ENCODE results near the gene MCF2L2. TPM values are rescaled to one million over a fixed set of nuclear protein-coding genes. Genes with fewer than 3 reads are reported as not detected.
"Not testable (repeated sequence)": the region's sequence is repeated elsewhere in the genome, so short reads cannot be mapped to it uniquely, and the experiment has no call there.

MCF2L2 gene
- total RNA-seq, 1 experiment from 2014 or later, result 0.03 TPM

DNA sequence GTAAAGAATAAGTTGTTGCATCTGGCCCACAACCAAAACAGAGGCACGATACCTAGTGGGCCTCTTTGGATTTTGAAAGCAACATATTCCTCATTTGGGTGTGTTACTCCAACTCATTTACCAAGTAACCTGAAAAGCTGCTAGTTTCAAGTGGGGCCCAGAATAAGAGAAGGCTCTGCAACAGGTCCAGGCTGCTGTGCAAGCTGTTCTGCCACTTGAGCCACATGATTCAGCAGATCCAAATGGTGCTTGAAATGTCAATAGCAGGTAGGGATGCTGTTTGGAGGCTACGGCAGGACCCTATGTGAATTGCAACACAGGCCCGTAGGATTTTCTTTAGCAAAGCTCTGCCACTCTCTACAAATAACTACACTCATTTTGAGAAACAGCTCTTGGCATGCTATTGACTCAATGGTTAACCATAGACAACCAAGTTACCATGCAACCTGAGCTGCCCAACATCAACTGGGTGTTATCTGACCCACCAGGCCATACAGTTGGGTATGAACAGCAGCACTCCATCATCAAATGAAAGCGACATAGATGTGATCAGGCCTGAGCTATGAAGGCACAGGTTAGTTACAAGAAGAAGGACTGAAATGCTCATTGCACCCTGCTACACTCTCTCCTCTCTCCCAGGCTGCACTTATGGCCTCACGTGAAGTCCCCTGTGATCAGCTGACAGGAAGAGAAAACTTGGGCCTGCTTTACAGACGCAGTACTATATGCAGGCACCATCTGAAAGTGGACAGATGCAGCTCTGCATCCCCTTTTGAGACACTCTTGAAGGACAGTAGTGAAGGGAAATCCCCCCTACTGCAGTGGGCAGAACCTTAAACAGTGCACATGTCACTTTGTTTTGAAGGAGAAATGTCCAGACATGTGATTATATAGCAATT is 9.5 kb upstream of the MCF2L2 start:
- H3K36me3 ChIP-seq, result no peaks in the 10 kb centered on the region
- no peaks in the 10 kb centered on the region; the same call in 1 of the 2 replicates for H3K9me3 ChIP-seq (replicated peaks)
- no peak for DNase-seq (ENCODE audit: low read depth in 1 of 2, low spot score in 2 of 2)
- 0 out of 2 replicates have a peak, but pooled peaks cover 8% of the 10 kb centered on the region for H3K27me3 ChIP-seq (replicated peaks)
- H3K27ac ChIP-seq, result no peak overlapping the region
- no peaks in the 10 kb centered on the region for H3K4me1 ChIP-seq (replicated peaks)
- H3K4me3 ChIP-seq, result no peak overlapping the region

DNA sequence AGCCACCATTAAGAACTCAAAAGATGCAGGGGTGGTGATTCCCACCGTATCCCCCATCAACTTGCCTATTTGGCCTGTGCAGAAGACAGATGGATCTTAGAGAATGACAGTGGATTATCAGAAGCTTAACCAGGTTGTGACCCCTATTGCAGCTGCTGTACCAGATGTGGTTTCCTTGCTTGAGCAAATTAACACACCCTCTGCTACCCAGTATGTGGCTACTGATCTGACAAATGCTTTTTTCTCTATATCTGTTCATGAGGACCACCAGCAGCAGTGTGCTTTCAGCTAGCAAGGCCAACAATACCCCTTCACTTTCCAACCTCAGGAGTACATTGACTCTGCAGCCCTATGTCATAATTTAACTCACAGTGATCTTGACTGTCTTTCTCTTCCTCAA is 8.6 kb upstream of the MCF2L2 start:
- Histone ChIP-seq H3K27ac (no peak overlapping the region), H3K9me3 (replicated peaks) (no peaks in the 10 kb centered on the region; the same call in 1 of the 2 replicates), H3K27me3 (replicated peaks) (0 out of 2 replicates have a peak, but pooled peaks cover 8% of the 10 kb centered on the region), H3K4me1 (replicated peaks) (no peaks in the 10 kb centered on the region), H3K4me3 (no peak overlapping the region), H3K36me3 (no peaks in the 10 kb centered on the region)
- no peak for DNase-seq (ENCODE audit: low read depth in 1 of 2, low spot score in 2 of 2)

DNA sequence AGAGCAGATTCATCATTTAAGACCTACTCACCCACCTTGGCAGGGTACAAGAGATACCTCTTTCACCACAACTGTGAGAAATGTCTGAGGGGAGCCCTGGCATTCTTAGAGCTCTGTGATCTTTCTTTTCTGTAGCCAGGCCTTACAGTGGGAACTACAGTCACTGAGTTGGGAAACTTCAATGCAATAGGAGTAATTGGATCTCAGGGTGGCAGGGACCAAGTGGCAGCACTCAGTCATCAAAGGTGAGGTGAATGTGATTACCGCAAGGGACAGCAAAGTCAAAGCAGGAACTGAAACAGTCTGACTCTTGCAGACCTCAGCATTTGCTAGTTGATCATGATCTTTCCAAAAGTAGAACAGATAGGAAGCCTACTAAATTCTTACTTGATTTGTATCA is 7.2 kb upstream of the MCF2L2 start:
- 0 out of 2 replicates have a peak, but pooled peaks cover 11% of the 10 kb centered on the region for H3K27me3 ChIP-seq (replicated peaks)
- no peaks in the 10 kb centered on the region for H3K4me1 ChIP-seq (replicated peaks)
- H3K9me3 ChIP-seq (replicated peaks), result no peaks in the 10 kb centered on the region; the same call in 1 of the 2 replicates
- DNase-seq (ENCODE audit: low read depth in 1 of 2, low spot score in 2 of 2), result no peak
- H3K4me3 ChIP-seq, result no peak overlapping the region
- no peak overlapping the region for H3K27ac ChIP-seq
- H3K36me3 ChIP-seq, result no peaks in the 10 kb centered on the region

DNA sequence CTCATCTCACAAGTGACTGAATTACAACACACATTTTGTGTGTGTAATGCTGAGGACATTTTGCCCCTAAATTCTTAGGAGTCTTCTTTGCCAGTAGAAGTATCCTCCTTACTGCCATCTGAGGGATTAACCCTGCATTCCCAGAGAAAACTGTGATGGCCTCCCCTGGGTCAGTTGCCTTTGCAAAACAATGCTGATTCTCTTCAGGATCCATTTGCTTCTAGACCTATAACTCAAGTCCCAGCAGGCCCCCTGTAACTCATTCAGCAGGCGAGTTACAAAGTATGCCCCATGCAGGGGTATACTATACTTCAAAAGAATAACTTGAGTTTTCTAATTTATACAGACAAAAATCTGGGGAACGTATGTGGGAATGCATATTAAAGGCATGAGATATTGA is 6.6 kb upstream of the MCF2L2 start:
- Histone ChIP-seq H3K4me3 (no peak overlapping the region), H3K9me3 (replicated peaks) (no peaks in the 10 kb centered on the region; the same call in 1 of the 2 replicates), H3K36me3 (no peaks in the 10 kb centered on the region), H3K27ac (no peak overlapping the region), H3K27me3 (replicated peaks) (0 out of 2 replicates have a peak, but pooled peaks cover 11% of the 10 kb centered on the region), H3K4me1 (replicated peaks) (no peaks in the 10 kb centered on the region)
- DNase-seq (ENCODE audit: low read depth in 1 of 2, low spot score in 2 of 2), result no peak

DNA sequence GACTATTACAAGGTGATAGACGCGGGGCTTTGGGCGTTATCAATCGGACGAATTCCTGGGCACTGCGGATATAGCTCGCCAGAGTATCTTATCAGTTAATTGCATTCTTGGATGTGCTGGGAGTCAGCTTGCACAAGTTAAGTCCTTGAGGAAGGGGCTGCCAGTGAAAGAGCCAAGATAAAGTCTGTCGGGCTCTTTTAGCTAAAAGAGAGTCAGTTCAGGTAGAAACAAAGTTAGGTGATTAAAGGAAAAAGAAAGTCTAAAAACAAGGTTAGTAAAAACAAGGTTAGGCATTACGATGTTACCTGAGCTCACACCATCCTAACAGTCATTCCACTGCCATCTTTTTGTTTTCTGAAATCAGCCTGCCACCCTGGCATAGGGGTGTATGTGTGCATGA is 6.1 kb upstream of the MCF2L2 start:
- Histone ChIP-seq H3K9me3 (replicated peaks) (no peaks in the 10 kb centered on the region; the same call in 1 of the 2 replicates), H3K36me3 (no peaks in the 10 kb centered on the region), H3K4me3 (no peak overlapping the region), H3K27ac (no peak overlapping the region), H3K4me1 (replicated peaks) (no peaks in the 10 kb centered on the region), H3K27me3 (replicated peaks) (peaks cover 8% of the 10 kb centered on the region; the same call in 1 of the 2 replicates)
- DNase-seq (ENCODE audit: low read depth in 1 of 2, low spot score in 2 of 2), result no peak

DNA sequence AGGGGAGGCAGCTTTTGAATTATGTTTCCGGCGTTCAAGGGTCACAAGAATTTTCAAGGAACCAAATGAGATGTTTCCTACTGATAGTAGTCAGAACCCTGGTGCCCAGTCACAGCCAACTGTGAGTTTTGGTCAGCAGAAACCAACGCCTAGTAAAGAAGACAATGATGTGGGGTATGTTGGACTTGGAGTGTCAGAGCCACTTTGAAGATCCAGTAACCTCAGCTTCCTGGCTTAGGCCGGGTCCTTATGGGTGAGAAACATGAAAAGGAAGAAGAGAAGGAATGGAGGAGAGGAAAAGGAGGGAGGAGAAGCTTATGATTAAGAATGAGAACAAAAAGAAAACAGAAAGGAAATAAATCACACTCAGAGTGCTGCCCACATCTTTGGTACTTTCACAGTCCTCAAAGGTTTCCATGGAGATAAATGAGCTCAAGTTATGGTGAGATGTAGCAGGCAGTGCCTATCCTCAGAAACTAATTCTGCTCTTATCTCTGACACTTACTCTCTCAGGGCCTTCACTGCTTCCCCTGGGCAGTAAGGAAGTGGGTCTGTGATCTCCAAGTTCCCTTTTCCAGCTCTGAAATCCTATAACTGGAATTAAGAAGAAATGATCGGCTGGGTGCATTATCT is 2.0 kb upstream of the MCF2L2 start:
- Histone ChIP-seq H3K27me3 (replicated peaks) (peaks cover 43% of the 10 kb centered on the region), H3K27ac (no peak overlapping the region), H3K4me1 (replicated peaks) (peaks cover 13% of the 10 kb centered on the region), H3K36me3 (no peaks in the 10 kb centered on the region), H3K9me3 (replicated peaks) (no peaks in the 10 kb centered on the region), H3K4me3 (no peak overlapping the region)
- no peak for DNase-seq (ENCODE audit: low read depth in 1 of 2, low spot score in 2 of 2)

DNA sequence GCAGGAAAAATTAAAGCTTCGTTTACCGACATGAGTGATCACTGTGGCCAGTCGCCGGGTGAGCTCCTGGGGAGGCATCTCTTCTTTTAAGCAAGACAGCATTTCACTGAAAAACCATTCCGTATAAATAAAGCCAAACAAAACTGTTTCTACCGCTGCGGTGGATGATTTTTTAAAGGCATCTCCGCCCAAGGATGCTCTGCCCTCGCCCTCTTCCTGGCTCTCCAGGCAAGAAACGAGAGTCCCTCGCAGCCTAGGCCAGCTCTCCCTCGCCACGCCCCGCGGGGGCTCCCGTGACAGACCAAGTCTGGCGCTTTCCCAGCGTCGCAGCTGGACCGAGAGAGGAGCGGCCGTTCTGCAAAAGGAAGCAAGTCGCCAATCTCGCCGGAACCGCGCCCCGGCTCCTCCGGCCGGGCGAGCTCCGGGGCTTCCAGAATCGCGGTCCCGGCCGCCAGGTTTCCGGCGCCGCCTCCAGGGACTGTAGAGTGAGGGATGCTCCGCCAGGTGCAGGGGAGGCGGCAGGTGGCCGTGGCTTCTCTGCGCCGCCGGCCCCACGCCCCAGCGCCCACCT is 458 bp downstream of the MCF2L2 start:
- Histone ChIP-seq H3K4me3 (peak overlapping the region; percentile 36), H3K36me3 (no peaks in the 10 kb centered on the region), H3K27me3 (replicated peaks) (peaks cover 39% of the 10 kb centered on the region), H3K4me1 (replicated peaks) (peaks cover 13% of the 10 kb centered on the region), H3K27ac (no peak overlapping the region), H3K9me3 (replicated peaks) (no peaks in the 10 kb centered on the region)
- no peak for DNase-seq (ENCODE audit: low read depth in 1 of 2, low spot score in 2 of 2)

DNA sequence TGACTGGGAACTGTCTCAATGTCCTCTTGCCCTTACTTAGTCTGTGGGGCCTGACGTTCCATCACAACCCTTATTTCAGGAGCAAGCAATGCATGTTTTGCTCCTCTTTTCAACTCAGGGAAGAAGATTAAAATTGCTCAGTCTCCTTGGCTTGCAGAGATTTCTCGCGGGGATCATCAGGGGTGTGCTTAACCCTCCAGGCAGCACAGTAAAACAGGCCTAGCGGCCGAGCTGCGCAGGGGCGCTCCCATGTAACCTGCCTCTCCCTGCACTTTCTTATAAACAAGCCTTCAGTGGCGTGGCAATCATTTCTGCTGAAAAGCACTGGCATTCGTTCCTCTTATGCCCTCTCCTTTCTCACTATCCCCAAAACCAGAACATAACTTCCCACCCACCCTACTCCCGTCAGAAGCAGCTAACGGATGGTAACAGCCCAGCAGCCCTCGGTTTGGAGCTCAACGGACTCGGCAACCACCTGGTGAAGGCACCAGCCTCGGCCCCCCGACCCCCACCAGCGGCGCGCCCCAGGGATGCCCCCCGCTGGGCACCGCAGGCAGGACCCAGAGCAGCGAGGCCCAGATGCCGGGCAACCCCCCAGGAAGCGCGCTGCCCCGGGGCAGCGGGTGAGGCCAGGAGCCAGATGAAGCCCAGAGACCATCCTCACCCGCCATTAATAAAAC is 1.1 kb downstream of the MCF2L2 start:
- Histone ChIP-seq H3K27me3 (replicated peaks) (peaks cover 39% of the 10 kb centered on the region), H3K9me3 (replicated peaks) (no peaks in the 10 kb centered on the region), H3K27ac (no peak overlapping the region), H3K4me1 (replicated peaks) (peaks cover 13% of the 10 kb centered on the region), H3K4me3 (no peak overlapping the region), H3K36me3 (no peaks in the 10 kb centered on the region)
- DNase-seq (ENCODE audit: low read depth in 1 of 2, low spot score in 2 of 2), result no peak

DNA sequence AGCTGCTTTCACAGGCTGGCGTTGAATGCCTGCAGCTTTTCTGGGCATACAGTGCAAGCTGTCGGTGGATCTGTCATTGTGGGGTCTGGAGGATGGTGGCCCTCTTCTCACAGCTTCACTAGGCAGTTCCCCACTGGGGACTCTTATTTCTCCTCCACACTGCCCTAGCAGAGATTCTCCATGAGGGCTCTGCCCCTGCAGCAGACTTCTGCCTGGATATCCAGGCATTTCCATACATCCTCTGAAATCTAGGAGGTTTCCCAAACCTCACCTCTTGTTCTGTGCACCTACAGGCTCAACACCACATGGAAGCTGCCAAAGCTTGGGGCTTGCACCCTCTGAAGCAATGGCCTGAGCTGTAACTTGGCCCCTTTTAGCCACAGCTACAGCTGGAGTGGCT is 9.6 kb downstream of the MCF2L2 start:
- not testable (repeated sequence) for H3K27me3 ChIP-seq (replicated peaks); H3K36me3 ChIP-seq; H3K9me3 ChIP-seq (replicated peaks); DNase-seq (ENCODE audit: low read depth in 1 of 2, low spot score in 2 of 2); H3K4me1 ChIP-seq (replicated peaks); H3K4me3 ChIP-seq; H3K27ac ChIP-seq

DNA sequence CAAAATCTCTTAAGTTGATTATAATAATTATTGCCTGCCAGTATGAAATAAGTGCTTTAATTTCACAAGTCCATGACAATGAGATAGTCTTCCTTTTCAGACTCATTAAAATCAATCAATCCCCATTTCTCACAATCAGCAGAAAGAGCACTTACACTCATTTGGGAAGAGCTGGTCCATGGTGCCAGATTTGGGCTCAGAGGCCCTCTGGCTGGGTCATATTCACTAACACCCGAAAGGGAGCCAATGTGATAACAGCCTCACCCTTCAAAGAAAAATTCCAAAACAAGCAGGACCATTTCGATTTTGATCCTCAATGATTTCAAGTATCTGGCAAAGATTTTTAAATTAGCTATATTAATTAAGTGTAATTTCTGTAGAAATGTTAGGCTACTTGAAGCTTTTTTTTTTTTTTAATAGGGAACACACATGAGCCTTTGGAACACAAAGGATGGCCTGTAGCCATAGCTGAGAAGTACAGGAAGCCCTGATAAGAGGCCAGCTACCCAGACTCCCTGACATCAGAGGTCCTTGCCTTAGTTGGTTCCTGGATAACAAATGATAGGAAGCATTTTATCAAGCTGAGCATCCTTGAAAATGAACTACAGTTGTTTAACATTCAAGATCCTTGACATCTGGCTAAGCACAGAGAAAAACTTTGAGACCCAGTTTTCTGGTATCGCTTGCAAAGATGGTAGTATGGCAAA is 17.1 kb downstream of the MCF2L2 start:
- Histone ChIP-seq H3K9me3 (replicated peaks) (no peaks in the 10 kb centered on the region), H3K4me3 (no peak overlapping the region), H3K36me3 (no peaks in the 10 kb centered on the region), H3K27me3 (replicated peaks) (peaks cover 4% of the 10 kb centered on the region; the same call in 1 of the 2 replicates), H3K4me1 (replicated peaks) (no peaks in the 10 kb centered on the region), H3K27ac (no peak overlapping the region)
- DNase-seq (ENCODE audit: low read depth in 1 of 2, low spot score in 2 of 2), result no peak

DNA sequence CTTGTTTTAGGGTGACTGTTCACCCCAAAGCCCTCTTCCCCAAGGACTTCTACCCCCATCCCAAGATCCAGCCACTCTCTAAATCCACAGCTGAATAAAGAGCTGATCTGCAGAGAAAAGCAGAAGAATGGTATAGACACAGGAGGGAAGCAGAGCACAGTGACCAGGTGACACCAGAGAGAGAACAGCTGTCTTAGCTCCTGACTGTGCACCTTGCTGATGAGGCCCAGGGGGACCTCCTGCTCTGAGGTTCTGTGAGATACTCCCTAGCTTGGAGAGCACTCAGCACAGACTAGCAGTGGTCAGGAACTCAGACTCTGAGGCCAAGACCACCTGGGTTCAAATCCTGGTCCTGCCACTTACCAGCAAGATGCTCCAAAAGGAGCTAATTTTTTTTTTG is 17.7 kb downstream of the MCF2L2 start:
- H3K9me3 ChIP-seq (replicated peaks), result no peaks in the 10 kb centered on the region
- no peak overlapping the region for H3K27ac ChIP-seq
- H3K27me3 ChIP-seq (replicated peaks), result peaks cover 4% of the 10 kb centered on the region; the same call in 1 of the 2 replicates
- H3K4me3 ChIP-seq, result no peak overlapping the region
- H3K4me1 ChIP-seq (replicated peaks), result no peaks in the 10 kb centered on the region
- DNase-seq (ENCODE audit: low read depth in 1 of 2, low spot score in 2 of 2), result no peak
- no peaks in the 10 kb centered on the region for H3K36me3 ChIP-seq

DNA sequence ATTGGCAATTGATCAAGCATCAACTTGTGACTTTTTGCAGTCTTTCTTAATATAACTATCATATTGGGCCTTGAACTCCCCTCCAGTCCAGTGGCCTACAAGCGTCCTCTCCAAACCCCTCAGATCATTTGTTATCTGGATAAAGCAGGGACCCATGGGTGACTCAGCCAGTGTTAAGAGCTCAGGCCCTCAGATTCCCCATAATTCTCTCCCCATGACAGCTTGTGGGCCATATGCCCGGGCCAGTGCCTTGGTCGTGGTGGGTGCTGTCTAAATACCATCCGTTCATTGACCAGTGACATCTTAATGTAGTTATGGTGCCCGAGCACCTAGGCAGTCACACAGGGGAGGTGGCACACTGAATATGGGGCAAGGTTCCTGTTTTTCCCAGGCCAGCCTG is 18.1 kb downstream of the MCF2L2 start:
- Histone ChIP-seq H3K36me3 (no peaks in the 10 kb centered on the region), H3K4me1 (replicated peaks) (no peaks in the 10 kb centered on the region), H3K4me3 (no peak overlapping the region), H3K9me3 (replicated peaks) (no peaks in the 10 kb centered on the region), H3K27ac (no peak overlapping the region), H3K27me3 (replicated peaks) (peaks cover 4% of the 10 kb centered on the region; the same call in 1 of the 2 replicates)
- no peak for DNase-seq (ENCODE audit: low read depth in 1 of 2, low spot score in 2 of 2)

DNA sequence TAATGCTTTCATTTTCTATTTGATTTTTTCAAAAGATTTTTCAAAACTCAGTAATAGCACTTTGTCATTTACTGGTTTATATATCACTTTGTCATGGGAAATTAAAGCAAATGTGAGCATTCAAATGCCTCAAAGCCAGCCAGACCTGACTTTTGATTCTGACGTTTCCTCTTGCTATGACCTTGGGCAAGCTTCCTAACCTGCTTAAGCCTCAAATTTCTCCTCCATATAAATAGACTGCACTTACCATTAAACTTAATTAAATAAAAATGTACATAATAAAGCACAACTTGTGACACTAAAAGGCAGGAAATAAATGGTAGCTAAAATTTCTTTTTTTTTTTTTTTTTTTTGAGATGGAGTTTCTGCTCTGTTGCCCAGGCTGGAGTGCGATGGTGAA is 19.2 kb downstream of the MCF2L2 start:
- Histone ChIP-seq H3K27me3 (replicated peaks) (peaks cover 4% of the 10 kb centered on the region; the same call in 1 of the 2 replicates), H3K9me3 (replicated peaks) (no peaks in the 10 kb centered on the region), H3K4me3 (no peak overlapping the region), H3K4me1 (replicated peaks) (no peaks in the 10 kb centered on the region), H3K36me3 (no peaks in the 10 kb centered on the region), H3K27ac (no peak overlapping the region)
- no peak for DNase-seq (ENCODE audit: low read depth in 1 of 2, low spot score in 2 of 2)
